H1 (cell line): Measurements from ENCODE around the gene CEP85. TPM values are rescaled to one million over a fixed set of nuclear protein-coding genes. Genes with fewer than 3 reads are reported as not detected.

Experiments
- CTCF ChIA-PET: fragments of 300-600 bp; sonication (Branson Sonifier 250); formaldehyde crosslinking; loops from one replicate; lab custom pipeline; 2021; ENCODE audit not compliant: partially characterized antibody; lab: Charles Lee
- POLR2A ChIA-PET: fragments of 300-600 bp; sonication (Branson Sonifier 250); formaldehyde crosslinking; loops from one replicate; lab custom pipeline; 2021; ENCODE audit warnings: inconsistent platforms; ENCODE audit not compliant: partially characterized antibody; lab: Charles Lee
- DNase-seq, 2 experiments: peaks; one replicate each; pipeline versions ENCODE4 v3.0.0 to v3.0.0-alpha.2; 2010 to 2022; ENCODE audit warnings: low spot score in 2 of 2, low read depth in 1 of 2, mixed read lengths in 1 of 2
- FAIRE-seq: peaks from 2 replicates; lab custom pipeline; 2011; peaks lifted over from hg19 to GRCh38; lab: Jason Lieb, UNC
- H2AFZ ChIP-seq: 2 replicates; pipeline ENCODE4 v1.8.1; 2012; ENCODE audit warnings: low read length, inconsistent platforms
- H2AK5ac ChIP-seq: 2 replicates; pipeline ENCODE4 v1.6.1; 2013; ENCODE audit warnings: low read depth, low read length
- H2BK120ac ChIP-seq: replicated peaks from 2 replicates; pipeline ENCODE3; 2013; ENCODE audit warnings: low read depth, low read length, inconsistent platforms
- H2BK12ac ChIP-seq: 2 replicates; pipeline ENCODE4 v1.6.1; 2013; ENCODE audit warnings: low read depth, low read length
- H2BK15ac ChIP-seq: 2 replicates; pipeline ENCODE4 v1.6.1; 2013; ENCODE audit warnings: low read length
- H2BK20ac ChIP-seq: 2 replicates; pipeline ENCODE4 v1.6.1; 2013; ENCODE audit warnings: low read length
- H2BK5ac ChIP-seq: 2 replicates; pipeline ENCODE4 v1.6.1; 2013; ENCODE audit warnings: low read depth, low read length
- H3K14ac ChIP-seq: 2 replicates; pipeline ENCODE4 v1.6.1; 2013; ENCODE audit warnings: inconsistent platforms; ENCODE audit not compliant: insufficient read length
- H3K18ac ChIP-seq: 2 replicates; pipeline ENCODE4 v1.6.1; 2013; ENCODE audit warnings: low read length; ENCODE audit errors: extremely low read depth
- H3K23ac ChIP-seq: 2 replicates; pipeline ENCODE4 v1.6.1; 2013; ENCODE audit warnings: inconsistent platforms; ENCODE audit not compliant: insufficient read length
- H3K23me2 ChIP-seq: 2 replicates; pipeline ENCODE4 v1.6.1; 2013; ENCODE audit warnings: low read depth, low read length
- H3K27ac ChIP-seq: 2 replicates; pipeline ENCODE4 v1.6.1; 2011; ENCODE audit warnings: low read depth, low read length, inconsistent platforms
- H3K27me3 ChIP-seq, 4 experiments: replicated peaks in 1 of 4; 1 replicate in 1 of 4; 2 replicates in 3 of 4; pipeline versions ENCODE4 v1.6.1 to v1.8.1; 2011 to 2013; ENCODE audit warnings: low read length in 3 of 4, mild to moderate bottlenecking in 3 of 4, inconsistent platforms in 2 of 4, mixed read lengths in 2 of 4, moderate library complexity in 1 of 4; ENCODE audit not compliant: control insufficient read depth in 3 of 4, insufficient read depth in 3 of 4; ENCODE audit errors: extremely low read depth in 1 of 4
- H3K36me3 ChIP-seq, 4 experiments: 2 replicates each; pipeline versions ENCODE4 v1.6.1 to v1.8.1; 2011 to 2013; ENCODE audit warnings: mild to moderate bottlenecking in 4 of 4, low read length in 3 of 4, moderate library complexity in 2 of 4, control low read depth in 1 of 4, inconsistent platforms in 1 of 4; ENCODE audit not compliant: insufficient read depth in 4 of 4, control insufficient read depth in 2 of 4
- H3K4ac ChIP-seq: replicated peaks from 2 replicates; pipeline ENCODE3; 2013; ENCODE audit warnings: low read length, low read depth, mixed read lengths, inconsistent platforms; ENCODE audit not compliant: insufficient read length
- H3K4me1 ChIP-seq, 4 experiments: replicated peaks in 1 of 4; 1 replicate in 1 of 4; 2 replicates in 3 of 4; pipeline versions ENCODE4 v1.6.1 to v1.8.1; 2011 to 2013; ENCODE audit warnings: low read length in 3 of 4, inconsistent platforms in 2 of 4, mixed read lengths in 1 of 4; ENCODE audit not compliant: insufficient read depth in 4 of 4, control insufficient read depth in 3 of 4
- H3K4me2 ChIP-seq, 2 experiments: 2 replicates each; pipeline versions ENCODE4 v1.6.1 to v1.8.1; 2011 to 2013; ENCODE audit warnings: low read depth in 2 of 2, low read length in 2 of 2, control low read depth in 1 of 2, inconsistent platforms in 1 of 2, mild to moderate bottlenecking in 1 of 2; ENCODE audit not compliant: insufficient read depth in 1 of 2
- H3K4me3 ChIP-seq, 4 experiments: fragments of 200-600, 300-600 bp in 1 of 4; sonication (generic), shearing (Covaris generic), sonication (Bioruptor Twin) in 1 of 4; 2 replicates each; pipeline versions ENCODE4 v1.5.1 to v1.8.1; 2011 to 2016; ENCODE audit warnings: low read length in 4 of 4, low read depth in 3 of 4, control low read depth in 2 of 4, inconsistent platforms in 2 of 4, mild to moderate bottlenecking in 2 of 4, mixed read lengths in 1 of 4, moderate library complexity in 1 of 4; ENCODE audit not compliant: insufficient read depth in 2 of 4; ENCODE audit errors: extremely low read depth in 1 of 4
- H3K56ac ChIP-seq: replicated peaks from 2 replicates; pipeline ENCODE3; 2013; ENCODE audit warnings: low read depth, mild to moderate bottlenecking, mixed read lengths, low read length, inconsistent platforms; ENCODE audit not compliant: insufficient read length
- H3K79me1 ChIP-seq: 2 replicates; pipeline ENCODE4 v1.6.1; 2013; ENCODE audit warnings: low read depth, low read length, control low read depth
- H3K79me2 ChIP-seq, 2 experiments: 2 replicates each; pipeline versions ENCODE4 v1.6.1 to v1.8.1; 2012 to 2013; ENCODE audit warnings: low read length in 2 of 2, mild to moderate bottlenecking in 2 of 2, inconsistent platforms in 1 of 2; ENCODE audit not compliant: insufficient read depth in 2 of 2, control insufficient read depth in 1 of 2
- H3K9ac ChIP-seq, 4 experiments: replicated peaks in 1 of 4; 1 replicate in 1 of 4; 2 replicates in 3 of 4; pipeline versions ENCODE4 v1.6.1 to v1.8.1; 2011 to 2013; ENCODE audit warnings: low read depth in 3 of 4, low read length in 3 of 4, control low read depth in 2 of 4, mild to moderate bottlenecking in 2 of 4, moderate library complexity in 2 of 4, inconsistent platforms in 1 of 4; ENCODE audit errors: extremely low read depth in 1 of 4
- H3K9me3 ChIP-seq, 2 experiments: 2 replicates each; pipeline versions ENCODE4 v1.6.1 to v1.8.1; 2012 to 2013; ENCODE audit warnings: mild to moderate bottlenecking in 2 of 2, moderate library complexity in 2 of 2, control low read depth in 1 of 2, inconsistent platforms in 1 of 2, low read depth in 1 of 2, low read length in 1 of 2, mixed read lengths in 1 of 2; ENCODE audit not compliant: insufficient read depth in 2 of 2
- H4K20me1 ChIP-seq, 2 experiments: replicated peaks in 1 of 2; 2 replicates each; pipeline versions ENCODE3 to v1.8.1; 2011 to 2013; ENCODE audit warnings: inconsistent platforms in 2 of 2, low read length in 2 of 2, mild to moderate bottlenecking in 1 of 2; ENCODE audit not compliant: insufficient read depth in 2 of 2, control insufficient read depth in 1 of 2
- H4K5ac ChIP-seq: 2 replicates; pipeline ENCODE4 v1.6.1; 2013; ENCODE audit warnings: low read length, low read depth, mixed read lengths, inconsistent platforms; ENCODE audit not compliant: insufficient read length
- H4K8ac ChIP-seq: 2 replicates; pipeline ENCODE4 v1.8.0; 2013; ENCODE audit warnings: mild to moderate bottlenecking, moderate library complexity, low read length, inconsistent platforms; ENCODE audit not compliant: insufficient read depth; ENCODE audit errors: extremely low read depth
- H4K91ac ChIP-seq: replicated peaks from 2 replicates; pipeline ENCODE3; 2013; ENCODE audit warnings: low read length, mixed read lengths, inconsistent platforms; ENCODE audit not compliant: insufficient read length
- ASH2L ChIP-seq: fragments of 200-600, 300-600 bp; sonication (generic); IDR thresholded peaks from one replicate; pipeline ENCODE4 v1.7.1; 2017; ENCODE audit warnings: low read length
- GTF2F1 ChIP-seq: IDR thresholded peaks from 2 replicates; pipeline ENCODE4 v1.6.1; 2012; ENCODE audit warnings: low read depth, low read length, improper control_type of control experiment, borderline replicate concordance
- KDM1A ChIP-seq: fragments of 200-600, 300-600 bp; sonication (generic); IDR thresholded peaks from 2 replicates; pipeline ENCODE4 v1.7.1; 2016; ENCODE audit warnings: mild to moderate bottlenecking, low read length, borderline replicate concordance
- ZNF274 ChIP-seq: IDR thresholded peaks from 2 replicates; pipeline ENCODE4 v1.7.0; 2012; ENCODE audit warnings: low read length, borderline replicate concordance; ENCODE audit errors: extremely low read depth
- WGBS, 2 experiments: shearing (Covaris generic) in 1 of 2; methylation state at CpG; one replicate each; pipeline versions ENCODE4 v1.1.6 to v1.1.7; 2013 to 2015; ENCODE audit warnings: low lambda C conversion rate in 2 of 2, mixed read lengths in 2 of 2, inconsistent platforms in 1 of 2, low coverage in 1 of 2, missing lambda C conversion rate in 1 of 2; ENCODE audit not compliant: insufficient replicate concordance in 2 of 2, insufficient coverage in 1 of 2, insufficient read length in 1 of 2; ENCODE audit errors: extremely low coverage in 1 of 2, missing lambda C conversion rate in 1 of 2; 5-methylcytosine and 5-hydroxymethylcytosine counted together
- polyA plus RNA-seq, 7 experiments: library from polyadenylated mRNA; depleted of rRNA in 3 of 7; stranded (reverse) in 5 of 7; unstranded in 2 of 7; fragments of >200 nt in 5 of 7; fragments of 200-250 nt in 2 of 7; gene quantifications; 1 replicate in 5 of 7; 2 replicates in 1 of 7; 4 replicates in 1 of 7; pipeline versions ENCODE4 v1.2.1 to v1.2.3, GENCODE V29; 2011 to 2013; ENCODE audit warnings: missing spikeins in 2 of 7, mixed read lengths in 2 of 7
- total RNA-seq: library from RNA; stranded (reverse); fragmentation: NEBNext Ultra II Directional; extraction: Animal tissue kit (Norgen Biotek cat#: 25700); gene quantifications from 2 replicates; pipeline ENCODE4 v1.2.1, GENCODE V29; 2021

The CEP85 gene
- total and polyA plus RNA-seq, 2 of the 8 experiments (the other 6 are each of a cell fraction or from before 2014, with no cell fraction given): 40.4 to 43.7 TPM

DNA sequence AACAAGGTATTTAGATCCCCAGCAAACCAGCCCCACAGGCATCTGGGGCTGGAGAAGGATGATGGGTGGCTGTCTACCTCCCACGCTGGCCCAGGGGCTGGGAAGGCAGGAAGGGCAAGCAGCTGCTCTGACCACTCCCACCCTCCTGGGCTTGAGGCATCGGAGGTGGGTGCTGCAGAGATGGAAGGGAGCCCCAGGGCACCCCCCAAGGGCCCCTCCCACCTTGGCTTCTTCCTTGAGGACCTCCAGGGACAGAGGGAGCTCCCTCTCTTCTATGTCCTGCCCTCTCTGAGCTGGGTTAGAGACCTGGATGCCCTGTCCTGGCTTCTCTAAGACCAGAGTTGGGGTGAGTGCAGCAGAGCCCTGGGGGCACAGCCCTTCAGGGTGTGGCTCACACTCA lies 86.9 kb downstream of the CEP85 start:
- H3K4me2 ChIP-seq: no peak overlapping the region
- no peak overlapping the region for H2BK15ac ChIP-seq
- no peak overlapping the region for H3K14ac ChIP-seq
- no peak overlapping the region for H2AK5ac ChIP-seq
- H4K5ac ChIP-seq: no peak overlapping the region
- no peak overlapping the region for H2BK120ac ChIP-seq
- H3K4me3 ChIP-seq: no peak overlapping the region
- no peaks in the 10 kb centered on the region for H3K27me3 ChIP-seq
- no peak overlapping the region for H2AFZ ChIP-seq
- H2BK5ac ChIP-seq: no peak overlapping the region
- no peak overlapping the region for H3K27ac ChIP-seq
- ChIA-PET CTCF (interaction anchor here (1.2 to 57.0 kb wide), 14 partner anchors 18 to 218 kb away, joined by 3 to 1530 read pairs (median 6); partner anchors contain the start of genes CRYBG2, SH3BGRL3 and UBXN11), POLR2A (interaction anchor here (1.0 to 5.0 kb wide), 6 partner anchors 13 to 120 kb away, joined by 3 to 27 read pairs (median 4); partner anchors contain the start of gene SH3BGRL3)
- H2BK12ac ChIP-seq: no peak overlapping the region
- DNase-seq: no peak
- H2BK20ac ChIP-seq: no peak overlapping the region
- no peak overlapping the region for H4K8ac ChIP-seq
- peaks cover 4 to 10% (median 8%) of the 10 kb centered on the region in 4 experiments for H3K4me1 ChIP-seq
- H3K23me2 ChIP-seq: no peaks in the 10 kb centered on the region
- H4K91ac ChIP-seq: no peak overlapping the region
- no peaks in the 10 kb centered on the region for H3K9me3 ChIP-seq
- H3K4ac ChIP-seq: no peak overlapping the region
- H4K20me1 ChIP-seq: peaks cover 0 to 2% of the 10 kb centered on the region in 2 experiments
- no peak for FAIRE-seq
- no peaks in the 10 kb centered on the region for H3K79me2 ChIP-seq
- peaks cover 7 to 22% (median 18%) of the 10 kb centered on the region in 4 experiments; a peak in 7 of 8 replicates for H3K36me3 ChIP-seq
- H3K23ac ChIP-seq: no peak overlapping the region
- WGBS, 2 experiments: 72% methylated on average over 2 of the region's 2 CpGs; no CpG with 5 or more reads in 1 of the 2 experiments
- H3K56ac ChIP-seq: no peak overlapping the region
- no peak overlapping the region for H3K9ac ChIP-seq
- no peaks in the 10 kb centered on the region for H3K79me1 ChIP-seq
- no peak overlapping the region for H3K18ac ChIP-seq
- no peak for TF ChIP-seq KDM1A
- TF ChIP-seq GTF2F1: no peak
- TF ChIP-seq ASH2L: no peak
- no peak for TF ChIP-seq ZNF274
